Renal cortex interstitium (tissue), 15 donors: ENCODE data around the gene HMGCL. TPM values are rescaled to one million over a fixed set of nuclear protein-coding genes. Genes with fewer than 3 reads are reported as not detected.
"Not testable (repeated sequence)": the region's sequence is repeated elsewhere in the genome, so short reads cannot be mapped to it uniquely, and the experiment has no call there.

Experiments
- DNase-seq, 11 donors: peaks; one replicate each; pipeline ENCODE4 v3.0.0-alpha.2; 2013; ENCODE audit warnings: low read depth in 9 of 11, low spot score in 4 of 11; ENCODE audit errors: extremely low read depth in 1 of 11
- long read RNA-seq, 16 experiments: transcript quantifications; one replicate each; lab custom pipeline, GENCODE V29; 2026
- polyA plus RNA-seq, 3 donors: library from polyadenylated mRNA; unstranded; fragments of 120-200 nt; gene quantifications; one replicate each; pipeline ENCODE4 v1.2.1, GENCODE V29; 2013; ENCODE audit not compliant: insufficient read length in 3 of 3

HMGCL gene
- polyA plus RNA-seq = 10 to 100 TPM; 69.2 to 72.6 (median 69.8) TPM
- long read RNA-seq, donor 1, transcript HMGCL-203 (9 exons, 1,600 nt) = major isoform, 12 of 14 reads
- long read RNA-seq, donor 1, partial matches to known transcripts = 0 of 14 reads
- long read RNA-seq, donor 1, other reads (novel, unspliced or antisense) = 0 of 14 reads
- long read RNA-seq, donor 2, transcript HMGCL-203 (9 exons, 1,600 nt) = major isoform, 13 of 21 reads
- long read RNA-seq, donor 2, partial matches to known transcripts = 8 of 21 reads
- long read RNA-seq, donor 2, other reads (novel, unspliced or antisense) = 0 of 21 reads
- long read RNA-seq, donor 3, transcript HMGCL-203 (9 exons, 1,600 nt) = major isoform, 37 of 46 reads
- long read RNA-seq, donor 3, partial matches to known transcripts = 0 of 46 reads
- long read RNA-seq, donor 3, other reads (novel, unspliced or antisense) = 5 of 46 reads
- long read RNA-seq, donor 4, transcript HMGCL-203 (9 exons, 1,600 nt) = major isoform, 27 of 31 reads
- long read RNA-seq, donor 4, partial matches to known transcripts = 0 of 31 reads
- long read RNA-seq, donor 4, other reads (novel, unspliced or antisense) = 0 of 31 reads
- long read RNA-seq, donor 5 = 0 reads
- long read RNA-seq, donor 6, transcript HMGCL-203 (9 exons, 1,600 nt) = major isoform, 22 of 34 reads
- long read RNA-seq, donor 6, partial matches to known transcripts = 11 of 34 reads
- long read RNA-seq, donor 6, other reads (novel, unspliced or antisense) = 0 of 34 reads
- long read RNA-seq, donor 7, transcript HMGCL-203 (9 exons, 1,600 nt) = major isoform, 41 of 64 reads
- long read RNA-seq, donor 7, partial matches to known transcripts = 17 of 64 reads
- long read RNA-seq, donor 7, other reads (novel, unspliced or antisense) = 6 of 64 reads
- long read RNA-seq, donor 8, transcript HMGCL-203 (9 exons, 1,600 nt) = major isoform, 53 of 82 reads
- long read RNA-seq, donor 8, partial matches to known transcripts = 28 of 82 reads
- long read RNA-seq, donor 8, other reads (novel, unspliced or antisense) = 0 of 82 reads
- long read RNA-seq, donor 9, transcript HMGCL-203 (9 exons, 1,600 nt) = major isoform, 26 of 28 reads
- long read RNA-seq, donor 9, partial matches to known transcripts = 0 of 28 reads
- long read RNA-seq, donor 9, other reads (novel, unspliced or antisense) = 0 of 28 reads
- long read RNA-seq, donor 10, transcript HMGCL-203 (9 exons, 1,600 nt) = major isoform, 33 of 35 reads
- long read RNA-seq, donor 10, partial matches to known transcripts = 0 of 35 reads
- long read RNA-seq, donor 10, other reads (novel, unspliced or antisense) = 0 of 35 reads
- long read RNA-seq, donor 11, transcript HMGCL-203 (9 exons, 1,600 nt) = major isoform, 23 of 26 reads
- long read RNA-seq, donor 11, partial matches to known transcripts = 0 of 26 reads
- long read RNA-seq, donor 11, other reads (novel, unspliced or antisense) = 0 of 26 reads
- long read RNA-seq, donor 12, transcript HMGCL-203 (9 exons, 1,600 nt) = major isoform, 8 of 8 reads
- long read RNA-seq, donor 12, partial matches to known transcripts = 0 of 8 reads
- long read RNA-seq, donor 12, other reads (novel, unspliced or antisense) = 0 of 8 reads
- long read RNA-seq, donor 13, transcript HMGCL-203 (9 exons, 1,600 nt) = major isoform, 47 of 48 reads
- long read RNA-seq, donor 13, partial matches to known transcripts = 0 of 48 reads
- long read RNA-seq, donor 13, other reads (novel, unspliced or antisense) = 0 of 48 reads
- long read RNA-seq, donor 14, transcript HMGCL-203 (9 exons, 1,600 nt) = major isoform, 12 of 13 reads
- long read RNA-seq, donor 14, partial matches to known transcripts = 0 of 13 reads
- long read RNA-seq, donor 14, other reads (novel, unspliced or antisense) = 0 of 13 reads
- long read RNA-seq, donor 15, transcript HMGCL-203 (9 exons, 1,600 nt) = major isoform, 11 of 11 reads
- long read RNA-seq, donor 15, partial matches to known transcripts = 0 of 11 reads
- long read RNA-seq, donor 15, other reads (novel, unspliced or antisense) = 0 of 11 reads
- long read RNA-seq, donor 16, transcript HMGCL-203 (9 exons, 1,600 nt) = major isoform, 70 of 92 reads
- long read RNA-seq, donor 16, partial matches to known transcripts = 10 of 92 reads
- long read RNA-seq, donor 16, other reads (novel, unspliced or antisense) = 8 of 92 reads

DNA sequence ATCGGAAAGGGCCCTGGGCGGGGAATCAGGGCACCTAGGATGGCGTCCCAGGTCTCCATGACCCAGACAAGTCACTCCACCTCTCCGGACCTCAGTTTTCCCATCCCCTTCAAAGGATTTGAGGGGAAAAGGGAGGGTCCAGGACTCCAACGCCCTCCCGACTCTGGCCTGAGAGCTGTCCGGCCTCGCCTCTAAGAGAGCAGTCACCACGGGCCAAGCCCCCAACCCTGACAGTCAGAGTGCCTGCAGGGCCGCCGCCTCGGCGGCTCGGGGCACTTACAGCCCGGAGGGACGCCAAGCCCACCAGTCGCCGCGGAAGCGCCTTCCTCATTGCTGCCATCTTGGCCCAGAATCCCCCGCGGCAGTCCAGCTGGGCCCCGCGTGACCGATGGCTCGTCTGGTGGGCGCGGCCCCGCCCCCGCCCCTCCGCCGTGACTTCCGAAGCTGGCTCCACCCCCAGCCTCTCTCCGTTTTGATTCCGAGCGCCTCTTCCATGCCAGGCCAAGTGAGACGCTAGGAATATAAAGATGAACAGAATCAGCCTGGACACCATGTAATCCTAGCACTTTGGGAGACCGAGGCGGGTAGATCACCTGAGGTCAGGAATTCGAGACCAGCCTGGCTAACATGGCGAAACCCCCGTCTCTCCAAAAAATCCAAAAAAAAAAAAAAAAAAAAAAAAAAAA is at the start of gene HMGCL:
Gene HMGCL, minus strand, starts transcription at position 354 of the 686 bp plus-strand sequence. Its CDS starts 14 bp downstream, at position 340.
- DNase-seq = peak; percentile 77 to 92 (median 88)

DNA sequence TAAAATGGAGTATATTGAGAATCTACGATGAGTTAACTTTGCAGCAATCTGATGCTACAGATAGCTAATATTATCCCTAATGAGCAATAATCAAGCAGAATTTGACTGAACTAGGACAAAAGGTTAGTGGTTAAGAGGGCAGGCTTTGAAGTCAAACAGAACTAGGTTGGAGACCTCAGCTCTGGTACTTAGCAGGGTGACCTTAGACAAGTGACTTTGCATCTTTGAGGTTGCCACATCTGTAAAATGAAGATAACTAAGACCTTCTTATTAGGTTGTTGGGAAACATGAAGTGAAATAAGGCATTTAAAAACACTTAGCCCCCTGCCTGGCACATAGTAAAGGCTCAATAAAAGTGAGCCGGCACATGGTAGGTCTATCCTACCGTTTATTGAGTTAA is 47.2 kb upstream of the HMGCL start:
- DNase-seq = no peak

DNA sequence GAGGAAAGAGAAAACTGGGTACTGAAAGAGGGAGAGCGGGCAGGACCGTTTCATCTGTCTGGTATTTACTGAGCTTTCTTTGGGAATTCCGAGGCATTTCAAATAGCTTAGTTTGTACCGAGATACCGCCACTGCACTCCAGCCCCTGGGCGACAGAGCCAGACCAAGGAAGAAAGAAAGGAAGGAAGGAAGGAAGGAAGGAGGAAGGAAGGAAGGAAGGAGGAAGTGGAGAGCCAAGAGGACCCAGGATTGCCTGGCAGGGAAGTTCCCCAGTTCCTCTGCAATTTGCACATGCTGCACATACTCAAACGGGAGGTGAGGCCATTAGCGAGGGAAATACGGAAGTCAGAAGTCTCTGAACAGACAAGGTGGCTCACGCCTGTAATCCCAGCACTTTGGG is 43.8 kb upstream of the HMGCL start:
- no peak for DNase-seq

GRCh38 chr1:23868557-23869016 is 43.4 kb upstream of the HMGCL start:
- DNase-seq = no peak

GRCh38 chr1:23867895-23868556 is 42.8 kb upstream of the HMGCL start, which contains the start of gene FUCA1:
Gene FUCA1 (minus strand): TSS chr1:23868290. CDS start chr1:23868286, 4 bp downstream.
- DNase-seq = peak; percentile 84 to 96 (median 93)

DNA sequence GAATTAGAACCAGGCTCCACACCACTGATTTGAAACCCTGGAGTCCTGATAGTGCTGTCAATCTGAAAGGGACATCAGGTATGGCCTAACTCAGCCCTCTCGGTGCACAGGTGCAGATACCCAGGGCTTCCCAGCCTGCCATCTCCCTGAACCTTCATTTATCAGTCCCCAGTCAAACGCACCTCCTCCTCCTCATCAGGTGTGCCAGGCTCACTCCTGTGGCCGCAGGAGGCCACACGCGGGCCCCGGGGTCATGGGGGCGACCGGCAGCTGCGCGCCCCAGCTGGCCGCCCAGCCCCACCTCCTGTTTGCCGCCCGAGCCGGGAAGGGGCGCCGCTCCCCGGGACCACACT is 42.3 kb upstream of the HMGCL start:
- no peak for DNase-seq

- DNase-seq = no peak
Measured at GRCh38 chr1:23865543-23865930, 40.3 kb upstream of the HMGCL start.

DNA sequence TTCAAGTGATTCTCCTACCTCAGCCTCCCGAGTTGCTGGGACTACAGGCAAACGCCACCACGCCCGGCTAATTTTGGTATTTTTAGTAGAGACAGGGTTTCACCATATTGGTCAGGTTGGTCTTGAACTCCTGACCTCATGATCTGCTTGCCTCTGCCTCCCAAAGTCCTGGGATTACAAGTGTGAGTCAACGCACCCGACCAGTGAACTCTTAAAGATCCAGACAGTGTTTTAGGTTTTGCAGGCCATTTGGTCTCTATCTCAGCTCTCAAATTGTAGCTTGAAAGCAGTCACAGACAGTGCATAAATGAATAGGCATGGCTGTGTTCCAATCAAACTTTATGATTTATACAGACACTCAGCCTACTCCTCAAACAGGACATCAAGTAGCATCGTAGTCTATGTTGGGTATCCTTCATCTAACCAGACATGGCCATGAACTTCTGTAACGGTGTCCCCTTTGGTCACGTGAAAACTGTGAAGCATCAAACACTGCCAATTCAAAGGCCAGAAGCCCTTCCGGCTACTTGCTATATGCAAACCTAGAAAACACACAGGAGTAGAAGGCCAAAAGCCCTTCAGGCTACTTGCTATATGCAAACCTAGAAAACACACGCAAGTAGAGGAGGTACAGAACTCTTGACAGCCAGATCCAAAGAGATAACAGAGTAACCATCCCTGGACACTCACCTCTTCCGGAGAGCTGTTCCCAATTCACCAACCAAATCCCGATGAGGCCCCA is 39.7 kb upstream of the HMGCL start:
- no peak for DNase-seq

GRCh38 chr1:23862640-23863039 is 37.4 kb upstream of the HMGCL start:
- DNase-seq = no peak

- no peak for DNase-seq
Measured at GRCh38 chr1:23854568-23854967, 29.3 kb upstream of the HMGCL start.

DNA sequence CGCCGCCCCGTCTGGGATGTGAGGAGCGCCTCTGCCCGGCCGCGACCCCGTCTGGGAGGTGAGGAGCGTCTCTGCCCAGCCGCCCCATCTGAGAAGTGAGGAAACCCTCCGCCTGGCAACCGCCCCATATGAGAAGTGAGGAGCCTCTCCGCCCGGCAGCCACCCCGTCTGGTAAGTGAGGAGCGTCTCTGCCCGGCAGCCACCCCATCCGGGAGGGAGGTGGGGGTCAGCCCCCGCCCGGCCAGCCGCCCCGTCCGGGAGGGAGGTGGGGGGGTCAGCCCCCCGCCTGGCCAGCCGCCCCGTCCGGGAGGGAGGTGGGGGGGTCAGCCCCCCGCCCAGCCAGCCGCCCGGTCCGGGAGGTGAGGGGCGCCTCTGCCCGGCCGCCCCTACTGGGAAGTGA is 27.9 kb upstream of the HMGCL start:
- DNase-seq = not testable (repeated sequence)

DNA sequence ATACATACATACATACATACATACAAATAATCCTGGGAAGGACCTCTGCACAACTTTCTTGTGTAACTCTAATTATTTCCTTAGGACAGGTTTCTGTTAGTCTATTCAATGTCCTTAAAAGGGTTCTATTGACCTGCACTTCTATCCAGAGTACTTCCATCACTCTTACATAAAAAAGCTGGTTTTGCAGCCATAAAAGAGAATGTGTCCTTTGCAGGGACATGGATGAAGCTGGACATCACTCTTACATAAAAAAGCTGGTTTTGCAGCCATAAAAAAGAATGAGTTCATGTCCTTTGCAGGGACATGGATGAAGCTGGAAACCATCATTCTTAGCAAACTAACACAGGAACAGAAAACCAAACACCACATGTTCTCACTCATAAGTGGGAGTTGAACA is 26.2 kb upstream of the HMGCL start:
- DNase-seq = peak in 4 of 11 donors; percentile 13 to 54 (median 40)

DNA sequence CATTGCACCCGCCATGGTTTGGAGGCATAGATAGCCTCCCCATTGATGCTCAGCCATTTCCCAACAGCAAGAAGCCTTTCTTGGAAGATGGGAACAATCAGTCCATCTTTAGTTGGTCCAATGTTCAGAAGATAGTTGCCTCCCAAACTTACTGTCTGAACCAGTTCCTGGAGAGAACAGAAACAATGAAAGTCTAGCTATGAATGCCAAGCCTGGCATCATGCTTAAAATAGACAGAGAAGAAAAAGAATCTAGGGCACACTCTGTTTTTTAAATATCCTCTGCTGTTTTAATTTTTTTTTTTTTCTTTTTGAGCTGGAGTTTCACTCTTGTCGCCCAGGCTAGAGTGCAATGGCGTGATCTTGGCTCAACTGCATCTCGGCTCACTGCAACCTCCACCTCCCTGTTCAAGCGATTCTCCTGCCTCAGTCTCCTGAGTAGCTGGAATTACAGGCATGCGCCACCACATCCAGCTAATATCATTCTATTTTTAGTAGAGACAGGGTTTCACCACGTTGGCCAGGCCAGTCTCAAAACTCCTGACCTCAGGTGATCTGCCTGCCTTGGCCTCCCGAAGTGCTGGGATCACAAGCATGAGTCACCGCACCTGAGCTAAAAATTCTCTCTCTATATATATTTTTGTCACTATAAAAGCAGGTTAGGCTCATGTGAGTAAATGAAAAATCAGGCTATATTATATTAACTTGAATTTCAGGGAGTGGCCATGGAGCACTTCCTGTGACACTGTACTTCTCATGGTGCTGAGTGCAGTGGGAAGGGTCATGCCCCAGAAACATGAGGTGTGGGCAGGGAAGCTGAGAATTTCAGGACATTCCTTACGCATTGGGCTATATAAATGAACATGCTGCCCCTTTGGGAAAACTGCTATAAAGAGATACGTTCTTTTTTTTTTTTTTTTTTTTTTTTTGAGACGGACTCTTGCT is 23.7 kb upstream of the HMGCL start:
- no peak for DNase-seq

DNA sequence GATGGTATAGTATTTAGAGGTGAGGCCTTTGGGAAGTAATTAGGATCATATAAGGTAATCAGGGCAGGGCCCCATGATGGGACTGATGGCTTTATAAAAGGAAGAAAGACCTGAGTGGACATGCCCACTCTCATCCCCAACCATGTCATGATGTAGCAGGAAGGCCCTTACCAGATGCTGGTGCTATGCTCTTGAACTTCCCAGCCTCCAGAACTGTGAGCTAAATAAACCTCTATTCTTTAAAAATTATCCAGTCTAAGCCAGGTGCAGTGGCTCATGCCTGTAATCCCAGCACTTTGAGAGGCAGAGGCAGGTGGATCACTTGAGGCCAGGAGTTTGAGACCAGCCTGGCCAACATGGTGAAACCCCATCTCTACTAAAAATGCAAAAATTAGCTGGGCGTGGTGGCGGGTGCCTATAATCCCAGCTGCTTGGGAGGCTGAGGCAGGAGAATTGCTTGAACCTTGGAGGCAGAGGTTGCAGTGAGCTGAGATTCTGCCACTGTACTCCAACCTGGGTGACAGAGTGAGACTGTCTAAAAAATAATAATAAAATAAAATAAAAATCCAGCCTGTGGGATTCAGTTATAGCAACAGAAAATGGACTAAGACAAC is 22.4 kb upstream of the HMGCL start:
- not testable (repeated sequence) for DNase-seq
